Dedifferentiated amniotic fluid mesenchymal stem cell (primary cell): Measurements from ENCODE around the gene LRMDA.

Experiments
- DNase-seq: peaks from one replicate; pipeline ENCODE4 v3.0.0-alpha.2; 2016; ENCODE audit errors: extremely low spot score

LRMDA gene

GRCh38 chr10:75866731-75867130, 435.3 kb downstream of the LRMDA start:
- no peak for DNase-seq

- no peak for DNase-seq
These were observed 437.1 kb downstream of the LRMDA start for GRCh38 chr10:75868574-75868973.

GRCh38 chr10:75870039-75870645, 438.7 kb downstream of the LRMDA start:
- no peak for DNase-seq

GRCh38 chr10:75875740-75876139, 444.3 kb downstream of the LRMDA start:
- no peak for DNase-seq

GRCh38 chr10:75876710-75877109, 445.3 kb downstream of the LRMDA start:
- no peak for DNase-seq

GRCh38 chr10:75877877-75878276, 446.5 kb downstream of the LRMDA start:
- no peak for DNase-seq

GRCh38 chr10:75878586-75878985, 447.2 kb downstream of the LRMDA start:
- DNase-seq = no peak

- DNase-seq = no peak
These were observed 448.8 kb downstream of the LRMDA start for GRCh38 chr10:75880031-75880775.

- DNase-seq = no peak
These were observed 452.0 kb downstream of the LRMDA start for GRCh38 chr10:75883081-75884072.

GRCh38 chr10:75884808-75885207, 453.4 kb downstream of the LRMDA start:
- no peak for DNase-seq

- DNase-seq = no peak
These were observed 455.9 kb downstream of the LRMDA start for GRCh38 chr10:75887369-75887768.

- no peak for DNase-seq
These were observed 456.7 kb downstream of the LRMDA start for GRCh38 chr10:75887992-75888680.

- DNase-seq = no peak
These were observed 457.6 kb downstream of the LRMDA start for GRCh38 chr10:75889051-75889450.

GRCh38 chr10:75894761-75895160, 463.3 kb downstream of the LRMDA start:
- no peak for DNase-seq

GRCh38 chr10:75895259-75895658, 463.8 kb downstream of the LRMDA start:
- DNase-seq = no peak

GRCh38 chr10:75899816-75900390, 468.5 kb downstream of the LRMDA start:
- DNase-seq = no peak

GRCh38 chr10:75902816-75903215, 471.4 kb downstream of the LRMDA start:
- DNase-seq = no peak

GRCh38 chr10:75904499-75905283, 473.3 kb downstream of the LRMDA start:
- no peak for DNase-seq

- DNase-seq = no peak
These were observed 474.1 kb downstream of the LRMDA start for GRCh38 chr10:75905490-75905889.

- DNase-seq = no peak
These were observed 478.6 kb downstream of the LRMDA start for GRCh38 chr10:75910032-75910431.

- no peak for DNase-seq
These were observed 480.0 kb downstream of the LRMDA start for GRCh38 chr10:75911426-75911825.
